ENCODE measurements around the gene BRIP1. TPM values are rescaled to one million over a fixed set of nuclear protein-coding genes. Genes with fewer than 3 reads are reported as not detected.
A peak's percentile ranks its signal among the peaks of the same experiment; 100 is the strongest.
"Not testable (repeated sequence)": the region's sequence is repeated elsewhere in the genome, so short reads cannot be mapped to it uniquely, and the experiment has no call there.

Gene BRIP1
- total RNA-seq, 1 experiment from 2014 or later = 12.7 TPM

DNA sequence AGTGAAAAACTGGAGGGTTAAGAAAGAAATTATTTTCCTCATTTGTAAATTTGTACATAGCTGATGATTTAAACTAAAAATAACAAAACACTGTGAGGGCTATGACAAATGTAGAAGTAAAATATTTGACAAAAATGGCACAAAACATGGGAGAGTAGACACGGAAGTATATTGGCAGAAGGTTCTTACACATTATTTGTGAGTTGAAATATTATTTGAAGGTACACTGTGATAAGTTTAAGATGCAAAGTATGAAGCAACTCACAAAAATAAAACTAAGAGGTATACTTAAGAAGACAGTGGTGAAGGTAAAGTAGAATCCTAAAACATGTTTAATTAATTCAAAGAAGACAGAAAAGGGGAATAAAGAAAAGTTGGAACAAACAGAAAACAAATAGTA is 34.6 kb downstream of the BRIP1 start:
- DNase-seq (ENCODE audit: low read depth) = no peak

DNA sequence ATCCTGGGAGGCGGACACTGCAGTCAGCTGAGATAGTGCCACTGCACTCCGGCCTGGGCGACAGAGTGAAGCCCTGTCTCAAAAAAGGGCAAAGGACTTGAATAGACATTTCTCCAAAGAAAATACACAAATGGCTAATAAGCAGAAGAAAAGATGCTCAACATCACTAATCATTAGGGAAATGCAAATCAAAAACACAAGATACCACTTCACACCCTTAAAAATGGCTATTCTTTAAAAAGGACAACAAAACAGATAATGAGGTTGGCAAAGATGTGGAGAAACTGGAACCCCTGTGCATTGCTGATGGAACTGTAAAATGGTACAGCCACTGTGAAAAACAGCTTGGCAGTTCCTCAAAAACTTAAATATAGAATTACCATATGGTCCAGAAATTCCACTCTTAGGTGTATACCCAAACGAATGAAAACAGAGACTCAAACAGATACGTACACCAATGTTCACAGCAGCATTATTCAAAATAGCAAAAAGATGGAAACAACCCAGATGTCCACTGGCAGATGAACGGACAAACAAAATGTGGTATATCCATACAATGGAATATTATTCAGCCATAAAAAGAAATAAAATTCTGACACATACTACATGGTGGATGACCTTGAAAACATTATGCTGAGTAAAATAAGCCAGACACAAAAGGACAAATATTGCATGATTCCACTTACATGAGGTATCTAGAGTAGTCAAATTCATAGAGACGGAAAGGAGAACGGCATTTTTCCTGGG is 35.5 kb downstream of the BRIP1 start:
- DNase-seq (ENCODE audit: low read depth) = no peak

DNA sequence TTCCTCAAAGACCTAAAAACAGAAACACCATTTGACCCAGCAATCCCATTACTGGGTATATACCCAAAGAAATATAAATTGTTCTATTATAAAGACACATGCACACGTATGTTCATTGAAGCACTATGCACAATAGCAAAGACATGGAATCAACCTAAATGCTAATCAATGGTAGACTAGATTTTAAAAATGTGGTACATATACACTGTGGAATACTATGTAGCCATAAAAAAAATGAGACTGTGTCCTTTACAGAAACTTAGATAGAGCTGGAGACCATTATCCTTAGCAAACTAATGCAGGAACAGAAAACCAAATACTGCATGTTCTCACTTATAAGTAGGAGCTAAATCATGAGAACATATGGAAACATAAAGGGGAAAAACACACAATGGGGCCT is 36.5 kb downstream of the BRIP1 start:
- DNase-seq (ENCODE audit: low read depth) = not testable (repeated sequence)

DNA sequence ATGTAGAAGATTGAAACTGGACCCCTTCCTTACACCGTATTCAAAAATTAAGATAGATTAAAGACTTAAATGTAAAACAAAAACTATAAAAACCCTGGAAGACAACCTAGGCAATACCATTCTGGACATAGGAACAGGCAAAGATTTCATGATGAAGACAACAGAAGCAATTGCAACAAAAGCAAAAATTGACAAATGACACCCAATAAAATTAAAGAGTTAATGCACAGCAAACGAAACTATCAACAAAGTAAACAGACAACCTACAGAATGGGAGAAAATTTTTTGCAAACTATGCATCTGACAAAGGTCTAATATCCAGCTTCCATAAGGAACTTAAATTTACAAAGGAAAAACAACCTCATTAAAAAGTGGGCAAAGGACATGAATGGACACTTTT is 37.1 kb downstream of the BRIP1 start:
- DNase-seq (ENCODE audit: low read depth) = not testable (repeated sequence)

DNA sequence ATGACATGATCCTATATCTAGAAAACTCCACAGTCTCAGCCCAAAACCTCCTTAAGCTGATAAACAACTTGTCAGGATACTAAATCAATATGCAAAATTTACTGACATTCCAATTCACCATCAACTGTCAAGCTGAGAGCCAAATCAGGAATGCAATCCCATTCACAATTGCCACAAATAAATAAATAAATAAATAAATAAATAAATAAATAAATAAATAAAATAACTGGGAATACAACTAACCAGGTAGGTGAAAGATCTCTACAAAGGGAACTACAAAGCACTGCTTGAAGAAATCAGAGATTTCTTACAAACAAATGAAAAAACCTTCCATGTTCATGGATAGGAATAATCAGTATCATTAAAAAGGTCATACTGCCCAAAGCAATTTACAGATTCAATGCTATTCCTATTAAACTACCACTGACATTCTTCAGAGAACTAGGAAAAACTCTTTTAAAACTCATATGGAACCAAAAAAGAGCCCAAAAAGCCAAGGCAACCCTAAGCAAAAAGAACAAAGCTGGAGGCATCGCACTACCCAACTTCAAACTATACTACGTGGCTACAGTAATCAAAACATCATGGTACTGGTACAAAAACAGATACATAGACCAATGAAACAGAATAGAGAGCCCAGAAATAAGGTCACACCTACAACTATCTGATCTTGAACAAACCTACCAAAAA is 37.7 kb downstream of the BRIP1 start:
- DNase-seq (ENCODE audit: low read depth) = no peak

DNA sequence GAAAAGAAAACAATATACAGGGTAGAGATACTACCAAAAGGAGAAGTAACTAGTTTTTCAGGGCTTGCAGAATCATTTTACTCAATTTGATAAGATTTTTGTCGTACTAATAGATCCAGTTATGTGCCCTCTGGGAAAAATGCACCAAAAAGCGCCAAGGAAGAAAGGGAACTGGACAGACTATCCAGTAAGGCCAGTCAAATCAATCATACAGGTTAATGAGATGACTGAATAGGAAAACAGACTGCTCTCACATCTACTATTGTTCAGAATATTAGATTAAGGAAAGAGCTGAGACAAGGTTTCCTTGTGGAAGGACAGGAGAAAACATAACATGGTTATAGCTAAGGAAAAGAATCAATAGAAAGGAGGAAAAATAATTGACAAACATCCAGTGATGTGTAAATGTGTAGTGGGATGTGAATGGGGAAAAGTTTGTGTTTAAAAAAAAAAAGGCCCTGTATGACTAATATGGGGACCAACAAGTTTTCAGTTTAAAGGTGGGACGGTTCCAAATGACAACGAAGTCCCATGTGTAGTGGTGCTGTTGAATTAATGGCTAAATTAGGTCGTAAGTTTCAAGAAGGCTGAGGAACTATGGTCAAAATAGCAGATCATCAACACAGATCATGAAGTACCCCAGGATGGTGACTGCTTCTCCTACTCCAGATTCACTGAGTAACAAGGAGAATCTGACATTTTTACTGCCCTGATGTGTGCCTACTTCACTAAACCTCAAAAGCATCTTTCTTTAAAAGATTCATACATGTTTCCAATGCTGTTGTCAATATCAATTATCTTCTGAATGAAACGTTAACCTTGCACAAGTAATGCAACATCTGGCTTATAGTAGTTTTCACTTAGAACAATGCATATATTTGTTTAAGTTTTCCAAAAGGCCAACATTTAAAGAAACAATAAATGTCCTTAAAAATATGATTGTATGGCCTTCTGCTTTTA is 40.7 kb downstream of the BRIP1 start:
- DNase-seq (ENCODE audit: low read depth) = no peak

DNA sequence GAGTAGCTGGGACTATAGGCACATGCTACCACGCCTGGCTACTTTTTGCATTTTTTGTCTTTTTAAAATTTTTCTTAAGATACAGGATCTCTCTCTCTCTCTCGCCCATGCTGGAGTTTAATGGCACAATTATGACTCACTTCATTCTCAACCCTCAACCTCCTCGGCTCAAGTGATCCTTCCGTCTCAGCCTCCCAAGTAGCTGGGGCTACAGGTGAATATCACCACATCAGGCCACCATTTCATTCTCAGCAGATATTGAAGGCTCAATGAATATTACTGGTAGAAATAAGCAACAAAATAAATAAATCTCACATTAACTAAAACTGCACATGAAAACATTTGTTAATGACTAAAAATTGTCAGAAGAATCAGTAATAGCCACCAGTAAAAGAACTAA is 41.7 kb downstream of the BRIP1 start:
- DNase-seq (ENCODE audit: low read depth) = no peak

DNA sequence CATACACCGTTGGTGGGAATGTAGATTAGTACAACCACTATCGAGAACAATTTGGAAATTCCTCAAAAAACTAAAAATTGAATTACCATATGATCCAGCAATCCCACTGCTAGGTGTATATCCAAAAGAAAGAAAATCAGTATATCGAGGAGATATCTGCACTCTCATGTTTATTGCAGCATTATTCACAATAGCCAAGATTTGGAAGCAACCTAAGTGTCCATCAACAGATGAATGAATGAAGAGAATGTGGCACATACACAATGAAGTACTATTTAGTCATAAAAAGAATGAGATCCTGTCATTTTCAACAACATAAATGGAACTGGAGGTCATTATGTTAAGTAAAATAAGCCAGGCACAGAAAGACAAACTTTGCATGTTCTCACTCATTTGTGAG is 44.1 kb downstream of the BRIP1 start:
- not testable (repeated sequence) for DNase-seq (ENCODE audit: low read depth)

DNA sequence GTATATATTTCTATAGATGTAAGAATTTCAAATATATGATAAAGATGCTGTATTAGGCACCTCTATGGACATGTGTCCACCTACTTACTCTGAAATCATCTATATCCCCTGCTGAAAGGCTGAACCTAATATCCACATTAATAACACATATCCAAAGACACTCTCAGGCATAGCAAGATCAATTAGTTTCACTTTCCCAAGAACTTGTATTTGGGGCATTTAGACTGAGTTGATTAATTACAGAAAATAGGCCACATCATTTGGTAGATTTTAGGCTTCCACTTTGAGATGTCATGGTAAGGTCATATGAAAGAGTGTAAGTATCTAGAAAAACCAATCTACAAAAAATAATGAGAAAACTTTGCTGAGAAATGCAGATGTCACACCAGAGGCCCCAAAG is 45.1 kb downstream of the BRIP1 start:
- no peak for DNase-seq (ENCODE audit: low read depth)

DNA sequence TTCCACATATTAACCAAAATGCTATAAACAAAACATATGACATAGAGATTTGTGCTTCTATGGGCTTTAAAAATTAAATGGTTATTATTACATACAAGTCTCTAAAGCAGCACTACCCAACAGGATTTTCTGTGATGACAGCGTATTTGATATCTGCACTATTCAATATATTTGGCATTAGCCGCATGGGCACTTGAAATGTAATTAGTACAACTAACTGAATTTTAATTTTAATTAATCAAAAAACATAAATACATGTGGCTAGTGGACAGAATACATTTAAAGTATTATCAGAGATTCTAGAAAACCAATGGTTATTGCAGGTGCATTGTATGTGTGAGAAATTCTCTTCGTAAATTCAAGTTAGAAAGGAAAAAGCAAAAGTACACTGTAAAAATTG is 45.9 kb downstream of the BRIP1 start:
- no peak for DNase-seq (ENCODE audit: low read depth)

DNA sequence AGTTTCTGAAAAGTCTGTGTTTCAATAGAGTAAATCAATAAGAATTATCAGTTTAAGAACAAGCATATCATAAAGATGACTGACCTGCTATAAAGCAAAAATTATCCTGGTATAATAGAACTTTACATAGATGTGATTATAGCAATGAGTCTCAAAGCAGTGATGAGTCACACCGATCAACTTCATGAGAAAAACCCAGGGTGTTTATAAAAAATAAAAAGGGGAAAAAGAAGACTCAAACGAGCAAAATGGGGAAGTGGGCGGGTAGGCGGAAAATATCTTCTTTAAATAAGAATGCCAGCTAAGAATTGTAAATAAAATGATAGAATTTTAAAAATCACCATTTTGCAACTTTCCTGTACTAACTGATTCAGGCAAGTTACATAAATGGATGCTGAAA is 46.8 kb downstream of the BRIP1 start:
- no peak for DNase-seq (ENCODE audit: low read depth)

DNA sequence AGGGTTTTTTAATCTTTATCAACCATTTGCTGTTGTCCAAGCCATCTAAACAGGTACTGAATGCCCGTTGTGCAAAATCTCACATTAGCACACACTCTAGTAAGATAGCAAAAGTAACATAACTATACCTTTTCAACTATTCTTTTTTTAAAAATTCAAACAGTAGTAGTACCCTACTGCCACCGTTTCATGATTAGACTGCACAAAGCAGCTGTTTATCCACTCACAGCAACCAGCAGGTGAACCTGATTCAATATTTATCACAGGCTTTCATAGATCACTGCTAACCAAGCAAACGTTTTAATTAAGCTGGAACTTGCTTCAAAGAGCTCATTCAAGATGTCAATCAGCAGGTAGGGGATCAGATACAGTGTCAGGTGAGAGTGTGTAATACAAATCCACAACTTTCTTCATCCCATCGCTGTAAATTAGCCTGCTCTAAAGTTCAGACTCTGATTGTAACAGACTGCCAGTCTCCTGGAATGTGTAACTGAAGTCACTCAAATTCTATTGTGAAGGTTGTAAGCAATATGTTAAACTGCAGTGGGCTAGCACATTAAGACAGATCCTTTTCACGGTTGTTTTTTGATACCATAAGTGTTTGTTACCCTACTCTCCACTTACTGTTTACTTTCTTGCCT is 47.3 kb downstream of the BRIP1 start:
- no peak for DNase-seq (ENCODE audit: low read depth)

DNA sequence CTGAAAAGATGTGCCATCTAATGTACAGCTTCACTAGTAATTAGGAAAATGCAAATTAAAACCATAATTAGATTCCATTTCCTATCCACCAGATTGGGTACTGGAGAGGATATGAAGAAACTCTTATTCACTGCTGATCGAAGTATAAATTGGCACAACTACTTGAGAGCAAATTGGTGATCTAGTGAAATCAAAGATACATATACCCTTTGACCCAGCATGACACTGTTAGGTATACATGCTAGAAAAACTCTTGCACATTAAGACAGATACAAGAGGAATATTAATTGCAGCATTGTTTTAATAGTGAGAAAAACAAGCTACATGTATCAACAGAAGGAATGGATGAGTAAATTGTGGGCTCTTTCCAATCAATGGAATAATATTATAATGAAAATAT is 48.8 kb downstream of the BRIP1 start:
- DNase-seq (ENCODE audit: low read depth) = no peak

DNA sequence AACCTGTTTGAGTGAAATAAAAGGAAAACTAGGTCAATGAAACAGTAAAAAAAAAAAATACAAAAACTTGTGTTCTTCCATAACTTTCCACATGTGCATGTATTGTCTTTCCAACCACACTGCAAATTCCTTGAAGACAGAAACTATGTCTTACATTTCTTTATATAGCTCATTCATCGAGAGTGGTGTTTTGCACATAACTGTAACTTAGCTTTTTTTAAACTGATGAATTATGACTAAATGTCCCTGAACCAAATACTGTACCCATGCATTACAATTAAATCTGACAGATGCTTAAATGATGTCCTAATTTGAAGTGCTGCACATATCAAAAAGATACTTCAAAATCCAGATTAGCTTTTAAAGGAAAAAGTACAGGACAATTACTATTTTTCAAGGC is 50.1 kb downstream of the BRIP1 start:
- DNase-seq (ENCODE audit: low read depth) = no peak

DNA sequence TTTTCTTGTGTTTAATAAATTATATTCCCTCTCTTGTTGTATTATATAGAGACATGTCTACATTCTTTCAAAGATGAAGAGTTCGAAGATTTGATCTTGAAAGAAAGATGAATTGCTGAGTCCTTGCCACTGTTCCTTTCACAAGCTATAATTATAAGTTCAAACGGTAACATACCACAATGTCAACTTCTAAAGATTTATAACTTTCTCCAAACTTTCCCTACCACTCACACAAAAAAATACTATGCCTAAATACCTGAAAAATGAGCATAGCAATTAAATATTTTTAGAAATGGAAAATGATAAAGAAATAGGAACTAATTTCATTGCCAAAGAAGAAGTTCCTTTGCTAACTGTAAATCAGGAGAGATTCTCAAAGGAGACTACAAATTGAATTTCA is 50.6 kb downstream of the BRIP1 start:
- DNase-seq (ENCODE audit: low read depth) = no peak

DNA sequence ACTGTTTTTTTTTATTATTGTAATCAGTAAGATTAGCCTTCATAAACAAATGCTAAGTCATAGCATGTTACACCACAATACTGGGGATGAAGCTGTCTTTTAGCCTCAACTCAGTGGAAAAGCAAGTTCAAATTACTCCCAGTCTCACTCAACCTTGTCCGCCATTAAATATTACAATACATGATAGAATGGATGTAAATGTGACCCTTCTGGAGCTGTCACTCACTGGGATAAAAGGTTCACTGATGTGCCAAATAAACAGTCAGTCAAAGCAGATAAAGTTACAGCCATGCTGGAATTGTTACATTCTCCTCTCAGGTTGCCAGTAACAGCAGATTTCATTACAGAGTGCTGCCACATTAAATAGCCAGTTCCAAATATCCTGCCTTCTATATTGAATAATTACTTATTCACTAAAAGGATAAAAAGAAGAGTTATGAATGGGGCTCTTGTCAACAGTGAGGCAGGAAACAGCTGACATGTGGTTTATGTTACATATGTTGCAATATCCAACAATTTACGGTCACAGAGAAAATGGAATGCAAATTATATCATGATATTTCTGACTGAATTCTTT is 53.4 kb downstream of the BRIP1 start:
- DNase-seq (ENCODE audit: low read depth) = peak; percentile 42

DNA sequence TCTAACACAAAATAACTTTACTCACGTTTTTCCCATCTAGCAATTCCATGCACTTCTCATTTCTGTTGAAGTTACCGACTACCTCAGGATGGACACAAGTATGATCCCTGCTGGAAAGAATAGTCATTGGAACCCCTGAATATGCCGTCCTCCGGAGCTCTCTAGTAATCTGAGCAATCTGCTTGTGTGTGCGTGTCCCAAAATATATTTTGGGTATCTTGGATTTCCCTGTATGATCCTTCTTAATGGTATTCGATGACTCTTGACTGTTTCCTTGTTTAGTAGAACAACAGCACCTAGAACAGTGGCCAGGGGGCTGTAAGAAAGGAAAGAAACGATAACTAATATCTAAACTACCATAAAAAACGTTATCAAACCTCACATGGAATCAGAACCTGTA is 54.9 kb downstream of the BRIP1 start:
- no peak for DNase-seq (ENCODE audit: low read depth)

DNA sequence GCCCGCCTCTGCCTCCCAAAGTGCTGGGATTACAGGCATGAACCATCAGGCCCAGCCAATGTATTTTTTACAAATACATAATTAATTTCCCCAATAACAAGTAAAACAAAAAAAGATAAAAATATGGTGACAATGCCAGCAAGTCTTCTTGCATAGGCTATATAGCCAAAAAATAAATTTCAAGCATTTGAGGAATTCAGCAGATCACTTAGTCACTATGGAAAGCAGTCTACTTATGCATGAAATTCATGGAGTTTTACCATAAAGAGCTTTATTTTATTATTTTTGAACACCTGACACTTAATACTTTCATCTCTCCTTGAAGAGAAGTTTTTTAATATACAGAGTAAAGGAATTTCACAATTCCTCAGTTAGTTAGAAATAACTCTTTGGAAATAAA is 56.4 kb downstream of the BRIP1 start:
- no peak for DNase-seq (ENCODE audit: low read depth)

DNA sequence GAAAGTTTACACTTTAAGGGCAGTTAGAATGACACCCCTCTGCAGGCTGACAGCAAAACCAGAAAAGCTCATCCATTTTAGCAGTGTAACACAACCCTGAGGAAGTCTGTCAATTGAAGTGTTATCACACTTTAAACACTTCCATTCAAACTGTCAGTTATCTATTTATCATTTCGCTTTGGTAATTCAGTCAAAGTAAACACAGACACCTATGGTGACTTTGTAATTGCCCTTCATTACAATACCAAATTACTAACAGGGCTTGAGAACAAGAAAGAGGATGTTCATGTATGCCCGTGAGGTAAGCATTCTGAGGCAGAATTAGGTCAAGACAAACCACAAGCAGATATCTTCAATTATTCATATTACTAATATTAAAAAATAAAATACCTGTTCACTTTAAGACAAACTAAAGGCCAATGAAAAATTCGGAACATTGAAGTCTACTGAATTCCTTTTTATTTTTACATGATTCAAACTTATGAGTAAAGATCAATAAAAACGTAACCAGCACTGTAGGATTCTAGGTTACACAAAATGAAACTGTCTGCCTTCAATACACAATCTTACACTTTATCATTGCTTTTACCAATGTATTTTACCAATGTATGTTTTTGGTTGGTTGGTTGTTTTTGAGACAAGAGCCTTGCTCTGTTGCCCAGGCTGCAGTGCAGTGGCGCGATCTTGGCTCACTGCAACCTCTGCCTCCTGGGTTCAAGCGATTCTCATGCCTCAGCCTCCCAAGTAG is 57.1 kb downstream of the BRIP1 start:
- no peak for DNase-seq (ENCODE audit: low read depth)

DNA sequence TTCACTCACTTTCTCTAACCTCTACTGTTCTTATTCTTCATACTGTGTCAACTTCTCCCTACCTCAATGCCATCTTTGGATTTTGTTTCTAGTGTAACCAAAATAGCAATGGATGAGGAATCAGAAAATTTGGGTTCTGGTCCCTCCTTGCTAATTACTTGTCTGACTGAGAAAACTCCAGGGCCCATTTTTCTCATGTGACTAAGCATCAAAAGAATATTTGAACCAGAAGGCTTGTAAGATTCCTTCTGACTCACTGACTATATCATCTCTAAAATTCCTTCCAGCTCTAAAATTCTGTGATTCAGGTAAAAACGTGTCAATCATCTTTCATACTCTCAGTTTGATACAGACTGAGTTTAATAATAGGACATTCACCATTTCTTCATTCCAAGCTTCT is 57.9 kb downstream of the BRIP1 start:
- DNase-seq (ENCODE audit: low read depth) = peak; percentile 47

DNA sequence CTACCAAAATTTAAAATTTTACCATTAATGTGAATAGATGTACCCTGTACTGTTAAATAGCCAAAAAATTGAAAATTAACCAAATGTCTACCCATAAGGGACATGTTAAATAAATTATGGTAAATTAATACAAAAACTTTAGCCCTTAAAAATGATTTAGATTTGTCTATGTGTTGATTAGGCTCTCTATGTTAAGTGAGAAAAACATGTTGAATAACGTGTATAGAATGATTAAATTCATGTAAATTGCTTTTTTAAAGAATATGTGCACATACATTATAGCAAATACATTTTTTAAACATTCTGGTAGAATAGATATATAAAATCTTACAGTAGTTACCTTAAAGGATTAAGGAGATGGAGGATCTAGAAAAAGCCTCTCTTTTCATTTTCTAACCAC is 59.5 kb downstream of the BRIP1 start:
- no peak for DNase-seq (ENCODE audit: low read depth)
